HG03103 (cell line): ENCODE measurements around the gene NAIF1.
"Not testable (repeated sequence)": the region's sequence is repeated elsewhere in the genome, so short reads cannot be mapped to it uniquely, and the experiment has no call there.

Source experiments
- ATAC-seq: cut with Tn5 transposase; IDR thresholded peaks from one replicate; pipeline ENCODE4 v1.9.1; 2021; ENCODE audit warnings: low read depth; ENCODE audit not compliant: unreplicated experiment

The NAIF1 gene

GRCh38 chr9:128066713-128067644, at the start of gene NAIF1:
NAIF1 (minus strand) TSS chr9:128067320; CDS start chr9:128067101, 219 bp downstream.
- ATAC-seq = peak; percentile 44

- ATAC-seq = no peak
These were observed 49.3 kb upstream of the NAIF1 start for GRCh38 chr9:128116104-128117083.

- no peak for ATAC-seq
These were observed 48.3 kb upstream of the NAIF1 start for GRCh38 chr9:128115187-128116103.

- ATAC-seq = no peak
These were observed 47.4 kb upstream of the NAIF1 start for GRCh38 chr9:128114326-128115186.

GRCh38 chr9:128113526-128114325, 46.6 kb upstream of the NAIF1 start:
- ATAC-seq = no peak

- ATAC-seq = not testable (repeated sequence)
These were observed 44.6 kb upstream of the NAIF1 start for GRCh38 chr9:128111726-128112125.

GRCh38 chr9:128109050-128109709, 42.1 kb upstream of the NAIF1 start:
- ATAC-seq = no peak

- no peak for ATAC-seq
These were observed 41.3 kb upstream of the NAIF1 start for GRCh38 chr9:128108269-128109049.

- ATAC-seq = no peak
These were observed 40.5 kb upstream of the NAIF1 start for GRCh38 chr9:128107468-128108268.

GRCh38 chr9:128106940-128107467, 39.9 kb upstream of the NAIF1 start:
- ATAC-seq = no peak

GRCh38 chr9:128106181-128106939, 39.2 kb upstream of the NAIF1 start:
- ATAC-seq = no peak

GRCh38 chr9:128105538-128106175, 38.5 kb upstream of the NAIF1 start:
- no peak for ATAC-seq

- ATAC-seq = no peak
These were observed 37.1 kb upstream of the NAIF1 start for GRCh38 chr9:128104171-128104618.

GRCh38 chr9:128103589-128103962, 36.5 kb upstream of the NAIF1 start:
- no peak for ATAC-seq
